GM18519 (cell line): ENCODE results near the gene SPEF2.
"Not testable (repeated sequence)": the region's sequence is repeated elsewhere in the genome, so short reads cannot be mapped to it uniquely, and the experiment has no call there.

Experiments used
- ATAC-seq: cut with Tn5 transposase; IDR thresholded peaks from one replicate; pipeline ENCODE4 v1.9.1; 2021; ENCODE audit warnings: mild to moderate bottlenecking, moderate library complexity; ENCODE audit not compliant: unreplicated experiment, low FRiP score

The SPEF2 gene

DNA sequence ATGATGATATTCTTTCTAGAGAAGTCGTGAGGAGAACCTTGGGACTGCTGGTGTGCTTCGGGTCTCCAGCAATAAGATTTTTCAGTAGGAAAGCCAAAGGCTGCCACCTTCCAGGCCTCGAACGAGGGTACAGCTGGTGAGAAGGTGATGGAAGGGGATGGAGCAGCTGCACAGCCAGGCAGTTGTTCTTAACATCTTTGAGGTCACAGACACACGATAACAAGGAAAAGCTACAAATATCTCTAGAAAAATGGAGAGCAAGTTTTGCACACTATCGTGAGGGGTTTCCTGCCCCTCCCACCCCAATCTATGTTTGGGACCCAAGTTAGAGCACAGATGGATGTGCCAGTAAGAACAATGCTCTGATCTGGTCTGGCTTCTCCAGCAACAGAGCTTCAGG, 232.2 kb downstream of the SPEF2 start:
- no peak for ATAC-seq

- ATAC-seq = no peak
Observed at GRCh38 chr5:35850967-35851680, 233.5 kb downstream of the SPEF2 start.

DNA sequence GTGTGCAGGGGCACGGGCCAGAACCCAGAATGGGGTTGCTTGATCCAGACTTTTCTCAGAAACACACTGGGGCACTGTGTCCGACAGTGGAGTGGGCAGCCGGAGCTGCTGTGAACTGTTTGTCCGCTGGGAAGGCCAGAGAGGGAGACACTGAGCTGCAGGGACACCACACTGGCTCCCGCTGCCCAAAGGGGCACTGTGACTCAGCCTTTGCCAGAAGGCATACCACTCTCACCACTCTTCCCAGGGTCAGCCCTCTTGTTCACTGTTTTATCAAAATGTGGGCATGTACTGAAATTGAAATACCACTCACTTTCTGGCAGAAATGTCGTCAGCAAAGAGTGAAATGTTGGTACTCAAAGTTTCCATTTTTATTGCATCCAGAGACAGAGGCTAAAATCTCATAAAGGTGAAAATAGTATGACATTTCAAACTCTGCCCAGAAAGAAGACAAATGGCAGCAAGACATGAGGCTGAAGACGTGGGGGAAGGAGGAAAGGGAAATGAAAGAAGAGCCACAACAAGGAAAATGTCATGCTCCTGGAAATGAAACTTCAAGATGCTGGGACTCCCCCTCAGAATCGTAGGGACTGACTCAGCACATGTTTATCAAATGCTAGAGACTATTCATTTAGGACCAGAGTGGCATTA, 234.5 kb downstream of the SPEF2 start:
- ATAC-seq = no peak

DNA sequence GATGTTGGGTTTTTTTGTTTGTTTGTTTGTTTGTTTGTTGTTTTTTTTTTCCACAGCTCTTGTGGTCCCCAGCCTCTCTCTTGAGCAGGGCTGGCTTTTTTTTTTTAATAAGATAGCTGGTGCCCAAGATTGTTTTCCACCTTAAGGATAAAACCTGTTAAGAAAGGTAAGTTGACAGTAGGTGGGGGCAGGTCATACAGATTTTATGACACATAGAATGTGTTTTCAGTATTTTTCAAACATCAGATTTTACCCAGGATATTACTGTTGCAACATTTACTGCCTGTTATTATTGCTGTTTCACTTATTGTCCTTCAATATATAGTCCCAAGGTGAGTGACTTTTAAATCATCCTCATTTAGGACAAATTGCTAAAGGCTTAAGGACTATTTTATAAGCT, 235.1 kb downstream of the SPEF2 start:
- ATAC-seq = no peak

- ATAC-seq = no peak
Observed at GRCh38 chr5:35853631-35854030, 236.0 kb downstream of the SPEF2 start.

GRCh38 chr5:35854248-35854647, 236.6 kb downstream of the SPEF2 start:
- ATAC-seq = no peak

- no peak for ATAC-seq
Observed at GRCh38 chr5:35855187-35855586, 237.5 kb downstream of the SPEF2 start.

DNA sequence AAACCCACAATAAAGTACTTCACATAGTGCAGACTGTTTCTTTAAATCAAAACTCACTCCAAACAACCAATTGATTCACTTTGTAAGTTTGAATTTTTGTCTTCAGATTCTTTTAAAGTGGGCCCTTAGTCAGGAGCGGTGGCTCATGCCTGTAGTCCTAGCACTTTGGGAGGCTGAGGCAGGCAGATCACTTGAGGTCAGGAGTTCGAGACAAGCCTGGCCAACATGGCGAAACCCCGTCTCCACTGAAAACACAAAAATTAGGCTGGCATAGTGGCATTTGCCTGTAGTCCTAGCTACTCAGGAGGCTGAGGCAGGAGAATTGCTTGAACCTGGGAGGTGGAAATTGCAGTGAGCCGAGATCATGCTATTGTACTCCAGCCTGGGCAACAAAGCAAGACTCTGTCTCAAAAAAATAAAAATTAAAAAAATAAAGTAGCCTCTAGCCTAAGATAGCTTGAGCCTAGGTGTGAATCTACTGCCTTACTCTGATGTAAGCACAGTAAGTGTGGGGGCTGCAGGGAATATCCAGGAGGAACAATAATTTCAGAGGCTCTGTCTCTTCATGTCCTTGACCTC, 238.6 kb downstream of the SPEF2 start:
- not testable (repeated sequence) for ATAC-seq

GRCh38 chr5:35856765-35857351, 239.2 kb downstream of the SPEF2 start, which contains the start of gene IL7R:
IL7R (plus strand) TSS chr5:35856891; CDS start chr5:35856978, 87 bp downstream.
- no peak for ATAC-seq

DNA sequence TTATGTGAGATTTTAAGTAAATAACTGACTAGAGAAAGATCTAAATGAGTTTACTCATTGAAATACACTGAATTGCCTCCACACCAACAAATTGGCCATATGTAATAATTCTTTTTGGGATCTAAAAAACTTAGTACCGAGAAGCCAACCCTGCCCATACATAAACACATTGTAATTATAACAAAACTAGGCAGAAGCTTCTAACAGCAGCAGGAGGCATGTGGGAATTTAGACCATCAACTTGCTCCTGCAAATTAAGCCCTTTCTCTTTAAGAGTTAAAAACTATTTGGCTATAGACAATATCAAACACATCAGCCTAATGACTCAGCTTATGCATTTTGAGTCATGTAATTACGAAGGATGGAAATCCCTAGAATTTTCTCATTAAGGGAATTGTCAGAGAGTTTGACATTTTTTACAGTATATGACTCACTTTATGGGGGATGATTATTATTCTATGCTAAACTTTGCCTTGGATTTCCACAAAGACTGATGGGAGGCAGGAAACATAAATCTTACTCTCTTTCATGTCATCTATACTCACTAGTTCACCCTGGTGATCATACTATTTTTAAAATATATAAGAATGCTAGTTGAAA, 240.0 kb downstream of the SPEF2 start:
- no peak for ATAC-seq

GRCh38 chr5:35859101-35859661, 241.5 kb downstream of the SPEF2 start:
- no peak for ATAC-seq

- no peak for ATAC-seq
Observed at GRCh38 chr5:35860686-35861085, 243.0 kb downstream of the SPEF2 start.

GRCh38 chr5:35861718-35862117, 244.1 kb downstream of the SPEF2 start:
- ATAC-seq = no peak

GRCh38 chr5:35862126-35862525, 244.5 kb downstream of the SPEF2 start:
- ATAC-seq = no peak

- peak; percentile 60 for ATAC-seq
Observed at GRCh38 chr5:35863159-35863558, 245.5 kb downstream of the SPEF2 start.
